ENCODE results near the gene KDM2A. TPM values are rescaled to one million over a fixed set of nuclear protein-coding genes. Genes with fewer than 3 reads are reported as not detected.
"Not testable (repeated sequence)": the region's sequence is repeated elsewhere in the genome, so short reads cannot be mapped to it uniquely, and the experiment has no call there.

Gene KDM2A
- total RNA-seq, 2 experiments from 2014 or later: 83.8 to 94.0 TPM

GRCh38 chr11:67250059-67251043, 131.3 kb downstream of the KDM2A start:
- H3K27me3 Mint-ChIP-seq: no peaks in the 10 kb centered on the region

GRCh38 chr11:67251841-67252240, 132.8 kb downstream of the KDM2A start:
- no peak overlapping the region for H3K4me3 Mint-ChIP-seq
- CTCF ChIA-PET: interaction anchor here (1.0 to 3.5 kb wide), 4 partner anchors 11 to 130 kb away, joined by 3 to 32 read pairs (median 12); no protein-coding TSS in a partner anchor
- H3K9me3 Mint-ChIP-seq: no peaks in the 10 kb centered on the region
- no peak overlapping the region for H3K27ac Mint-ChIP-seq
- no peak for DNase-seq
- H3K4me1 Mint-ChIP-seq: peaks cover 48% of the 10 kb centered on the region
- no peaks in the 10 kb centered on the region for H3K27me3 Mint-ChIP-seq
- POLR2A ChIA-PET: no interaction called here
- H3K36me3 Mint-ChIP-seq (ENCODE audit: low read depth): peaks cover 79% of the 10 kb centered on the region

More at GRCh38 chr11:67250059-67251043, 131.3 kb downstream of the KDM2A start:
- peaks cover 45% of the 10 kb centered on the region for H3K4me1 Mint-ChIP-seq
- peak overlapping the region; percentile 59 for H3K27ac Mint-ChIP-seq
- no peak for DNase-seq
- ChIA-PET CTCF (interaction anchor here (0.6 to 3.5 kb wide), 6 partner anchors 13 to 132 kb away, joined by 3 to 32 read pairs (median 4); no protein-coding TSS in a partner anchor), POLR2A (no interaction called here)
- H3K9me3 Mint-ChIP-seq: no peaks in the 10 kb centered on the region
- H3K36me3 Mint-ChIP-seq (ENCODE audit: low read depth): peaks cover 79% of the 10 kb centered on the region
- no peak overlapping the region for H3K4me3 Mint-ChIP-seq

DNA sequence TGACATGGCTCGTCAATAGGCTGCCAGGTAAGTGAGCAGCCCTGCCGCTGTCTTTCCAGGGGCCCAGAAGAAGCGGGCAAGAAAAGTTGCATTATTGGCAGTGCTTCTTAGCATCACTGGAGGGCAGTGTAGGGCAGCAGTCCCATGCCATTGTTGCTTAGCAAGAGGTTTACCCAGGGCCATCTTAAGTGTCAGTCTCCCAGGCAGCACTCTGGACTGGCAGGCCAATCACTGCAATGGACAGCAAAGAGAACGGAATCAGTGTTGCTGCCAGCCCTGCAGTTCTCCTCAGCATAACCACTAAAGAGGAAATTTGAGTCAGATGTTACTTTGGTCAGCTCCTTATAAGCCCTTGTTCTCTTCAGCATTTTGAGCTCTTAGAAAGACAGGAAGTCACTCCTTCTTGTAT, 133.8 kb downstream of the KDM2A start:
- Mint-ChIP-seq H3K36me3 (ENCODE audit: low read depth) (peaks cover 81% of the 10 kb centered on the region), H3K27me3 (no peaks in the 10 kb centered on the region), H3K27ac (peak overlapping the region; percentile 72), H3K4me3 (no peak overlapping the region), H3K9me3 (no peaks in the 10 kb centered on the region), H3K4me1 (peaks cover 47% of the 10 kb centered on the region)
- peak; percentile 48 for DNase-seq
- POLR2A ChIA-PET: interaction anchor here (0.8 kb wide), 1 partner anchor 15 kb away, joined by 3 read pairs; no protein-coding TSS in a partner anchor
- CTCF ChIA-PET: interaction anchor here (0.7 to 3.5 kb wide), 7 partner anchors 10 to 129 kb away, joined by 3 to 32 read pairs (median 5); no protein-coding TSS in a partner anchor

- Mint-ChIP-seq H3K4me3 (no peak overlapping the region), H3K9me3 (no peaks in the 10 kb centered on the region), H3K27ac (peak overlapping the region; percentile 34), H3K4me1 (peaks cover 44% of the 10 kb centered on the region), H3K36me3 (ENCODE audit: low read depth) (peaks cover 69% of the 10 kb centered on the region), H3K27me3 (no peaks in the 10 kb centered on the region)
- DNase-seq: no peak
- CTCF ChIA-PET: interaction anchor here (0.8 to 3.5 kb wide), 9 partner anchors 9 to 128 kb away, joined by 3 to 32 read pairs (median 4); partner anchors contain the start of gene CLCF1
- POLR2A ChIA-PET: no interaction called here
Measured at GRCh38 chr11:67253872-67254624, 135.0 kb downstream of the KDM2A start.

GRCh38 chr11:67254798-67255197, 135.7 kb downstream of the KDM2A start:
- Mint-ChIP-seq H3K36me3 (ENCODE audit: low read depth) (peaks cover 62% of the 10 kb centered on the region), H3K4me3 (no peak overlapping the region), H3K27ac (peak overlapping the region; percentile 33), H3K4me1 (peaks cover 44% of the 10 kb centered on the region), H3K9me3 (no peaks in the 10 kb centered on the region), H3K27me3 (no peaks in the 10 kb centered on the region)
- no peak for DNase-seq
- POLR2A ChIA-PET: no interaction called here
- CTCF ChIA-PET: interaction anchor here (0.6 to 3.3 kb wide), 4 partner anchors 10 to 119 kb away, joined by 3 to 15 read pairs (median 4); partner anchors contain the start of gene CLCF1

DNA sequence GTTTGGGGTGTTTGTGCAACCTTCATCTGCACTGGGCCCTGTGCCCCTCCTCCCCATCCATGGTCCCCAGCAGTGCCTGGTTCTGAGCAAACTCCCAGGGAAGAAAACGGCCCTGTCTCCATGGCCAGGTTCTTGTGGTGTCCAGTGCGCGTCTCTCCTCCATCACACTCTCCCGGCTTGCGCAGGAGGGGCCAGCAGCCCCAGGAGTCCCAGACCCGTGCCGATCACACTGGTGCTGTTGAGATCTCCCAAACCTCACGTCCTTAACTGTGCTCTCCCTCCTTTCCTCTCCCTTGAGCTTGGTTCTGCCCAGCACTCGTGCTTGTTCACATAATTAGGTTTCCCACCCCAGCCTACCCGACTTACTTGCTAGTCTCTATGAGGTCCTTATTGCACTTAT, 136.3 kb downstream of the KDM2A start:
- Mint-ChIP-seq H3K27me3 (no peaks in the 10 kb centered on the region), H3K9me3 (no peaks in the 10 kb centered on the region), H3K4me3 (no peak overlapping the region), H3K27ac (peak overlapping the region; percentile 54), H3K36me3 (ENCODE audit: low read depth) (peaks cover 60% of the 10 kb centered on the region), H3K4me1 (peaks cover 45% of the 10 kb centered on the region)
- POLR2A ChIA-PET: no interaction called here
- CTCF ChIA-PET: interaction anchor here (0.6 to 3.3 kb wide), 4 partner anchors 10 to 125 kb away, joined by 3 to 15 read pairs (median 4); no protein-coding TSS in a partner anchor
- no peak for DNase-seq

DNA sequence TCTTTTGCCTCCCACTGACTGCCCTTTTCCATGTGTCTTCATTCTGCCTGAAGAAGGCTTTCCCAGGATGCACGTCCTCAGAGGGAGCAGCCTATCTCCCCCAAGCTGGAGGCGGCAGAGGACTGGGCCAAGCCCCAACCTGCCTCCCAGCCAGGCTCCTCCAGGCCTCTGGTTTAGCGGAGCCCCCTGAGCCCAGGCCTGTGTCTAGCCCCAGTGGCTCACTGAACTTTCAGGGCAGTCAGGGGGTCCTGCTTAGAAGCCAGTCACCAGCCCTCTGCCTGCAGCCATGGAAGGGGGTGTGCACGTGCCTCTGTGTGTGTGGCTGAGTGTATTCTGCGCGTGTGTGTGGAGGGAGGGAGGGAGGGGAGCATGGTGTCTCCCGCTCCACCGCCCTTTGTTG, 136.8 kb downstream of the KDM2A start:
- H3K27me3 Mint-ChIP-seq: no peaks in the 10 kb centered on the region
- DNase-seq: no peak
- no peak overlapping the region for H3K4me3 Mint-ChIP-seq
- ChIA-PET CTCF (interaction anchor here (0.6 to 1.4 kb wide), 2 partner anchors 9 to 125 kb away, joined by 3 to 4 read pairs; no protein-coding TSS in a partner anchor), POLR2A (no interaction called here)
- H3K27ac Mint-ChIP-seq: peak overlapping the region; percentile 54
- H3K4me1 Mint-ChIP-seq: peaks cover 44% of the 10 kb centered on the region
- no peaks in the 10 kb centered on the region for H3K9me3 Mint-ChIP-seq
- H3K36me3 Mint-ChIP-seq (ENCODE audit: low read depth): peaks cover 56% of the 10 kb centered on the region

- Mint-ChIP-seq H3K27ac (no peak overlapping the region), H3K4me1 (peaks cover 44% of the 10 kb centered on the region), H3K4me3 (no peak overlapping the region), H3K9me3 (no peaks in the 10 kb centered on the region), H3K27me3 (no peaks in the 10 kb centered on the region), H3K36me3 (ENCODE audit: low read depth) (peaks cover 48% of the 10 kb centered on the region)
- CTCF ChIA-PET: interaction anchor here (0.6 kb wide), 3 partner anchors 66 to 725 kb away, joined by 3 read pairs; partner anchors contain the start of gene PPP1CA
- POLR2A ChIA-PET: no interaction called here
- no peak for DNase-seq
Measured at GRCh38 chr11:67256477-67257135, 137.5 kb downstream of the KDM2A start.

GRCh38 chr11:67260406-67260805, 141.3 kb downstream of the KDM2A start:
- Mint-ChIP-seq H3K9me3 (no peaks in the 10 kb centered on the region), H3K36me3 (ENCODE audit: low read depth) (peaks cover 18% of the 10 kb centered on the region), H3K4me3 (peak overlapping the region; percentile 29), H3K27ac (no peak overlapping the region), H3K4me1 (peaks cover 46% of the 10 kb centered on the region), H3K27me3 (no peaks in the 10 kb centered on the region)
- ChIA-PET POLR2A (no interaction called here), CTCF (no interaction called here)
- no peak for DNase-seq

DNA sequence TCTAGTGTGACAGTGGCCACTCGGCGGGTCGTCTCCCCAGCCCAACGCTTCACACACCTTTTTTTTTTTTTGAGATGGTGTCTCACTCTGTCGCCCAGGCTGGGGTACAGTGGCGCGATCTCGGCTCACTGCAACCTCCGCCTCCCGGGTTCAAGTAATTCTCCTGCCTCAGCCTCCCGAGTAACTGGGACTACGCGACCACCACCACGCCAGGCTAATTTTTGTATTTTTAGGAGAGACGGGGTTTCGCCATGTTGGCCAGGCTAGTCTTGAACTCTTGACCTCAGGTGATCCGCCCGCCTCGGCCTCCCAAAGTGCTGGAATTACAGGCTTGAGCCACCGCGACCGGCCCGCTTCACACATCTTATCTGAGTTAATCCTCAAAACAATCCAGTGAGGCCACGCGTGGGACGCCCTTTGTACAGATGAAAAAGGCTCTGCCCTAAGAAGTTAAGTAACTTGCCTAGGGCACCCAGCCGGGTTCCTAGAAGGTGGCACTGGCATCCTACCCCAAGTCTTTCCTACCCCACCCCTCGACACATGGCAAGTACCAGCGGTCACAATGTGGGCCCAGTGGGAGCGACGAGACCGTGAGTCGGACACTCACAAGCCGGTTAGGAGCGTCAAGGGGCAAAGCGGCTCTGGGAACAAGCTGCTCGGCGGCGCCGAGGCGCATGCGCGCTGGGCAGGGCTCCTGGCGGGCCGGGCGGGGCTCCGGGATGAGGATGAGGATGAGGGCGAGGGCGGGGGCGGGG, 142.0 kb downstream of the KDM2A start:
- CTCF ChIA-PET: interaction anchor here (0.8 to 4.9 kb wide), 14 partner anchors 9 to 110 kb away, joined by 3 to 72 read pairs (median 6); partner anchors contain the start of gene POLD4
- H3K9me3 Mint-ChIP-seq, H3K27ac Mint-ChIP-seq, POLR2A ChIA-PET, H3K27me3 Mint-ChIP-seq: not testable (repeated sequence)
- peak; percentile 51 for DNase-seq
- Mint-ChIP-seq H3K36me3 (ENCODE audit: low read depth) (peaks cover 12% of the 10 kb centered on the region), H3K4me1 (peaks cover 50% of the 10 kb centered on the region), H3K4me3 (peak overlapping the region; percentile 60)

DNA sequence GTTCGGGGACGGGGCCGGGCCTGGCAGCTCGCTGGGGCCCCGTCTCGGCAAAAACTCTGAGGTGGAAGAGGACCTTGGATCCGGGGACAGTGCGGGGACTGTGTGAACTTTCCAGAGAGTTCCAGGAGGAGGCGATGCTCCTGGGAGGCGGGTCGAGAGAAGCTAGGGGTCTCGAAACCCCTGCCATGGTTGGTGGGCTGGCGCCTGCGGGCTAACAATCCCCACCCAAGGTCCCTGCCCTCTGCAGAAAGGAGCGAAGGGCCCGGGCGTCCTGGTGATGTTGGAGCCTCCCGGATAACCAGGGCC, 142.5 kb downstream of the KDM2A start:
- no peak overlapping the region for H3K27ac Mint-ChIP-seq
- H3K27me3 Mint-ChIP-seq: no peaks in the 10 kb centered on the region
- peaks cover 51% of the 10 kb centered on the region for H3K4me1 Mint-ChIP-seq
- ChIA-PET CTCF (interaction anchor here (0.8 to 4.9 kb wide), 18 partner anchors 9 to 110 kb away, joined by 3 to 72 read pairs (median 6); partner anchors contain the start of genes ANKRD13D, POLD4 and SSH3), POLR2A (interaction anchor here (0.9 kb wide), 1 partner anchor 22 kb away, joined by 7 read pairs; no protein-coding TSS in a partner anchor)
- H3K4me3 Mint-ChIP-seq: no peak overlapping the region
- no peak for DNase-seq
- peaks cover 7% of the 10 kb centered on the region for H3K36me3 Mint-ChIP-seq (ENCODE audit: low read depth)
- no peaks in the 10 kb centered on the region for H3K9me3 Mint-ChIP-seq
